GM10248 (cell line): ENCODE data around the gene SLC44A3.

Experiments used
- CTCF ChIA-PET: fragments of 300-600 bp; sonication (Branson Sonifier 250); formaldehyde crosslinking; extraction: SDS; loops from one replicate; lab custom pipeline; 2021; ENCODE audit warnings: antibody characterized with exemption; lab: Yijun Ruan, JAX
- POLR2A ChIA-PET: fragments of 350-650 bp; sonication (Branson Sonifier 250); formaldehyde crosslinking; extraction: SDS; loops from one replicate; lab custom pipeline; 2020; ENCODE audit warnings: antibody characterized with exemption; lab: Yijun Ruan, JAX
- DNase-seq: peaks from one replicate; pipeline ENCODE4 v3.0.0; 2012; ENCODE audit errors: extremely low spot score
- TF ChIP-seq, protein P1 (sequence below): IDR thresholded peaks from 2 replicates; pipeline ENCODE4 v1.5.1; 2012; ENCODE audit warnings: mild to moderate bottlenecking, low read depth; ENCODE audit errors: extremely low read depth, missing control alignments, control extremely low read depth

Gene SLC44A3

DNA sequence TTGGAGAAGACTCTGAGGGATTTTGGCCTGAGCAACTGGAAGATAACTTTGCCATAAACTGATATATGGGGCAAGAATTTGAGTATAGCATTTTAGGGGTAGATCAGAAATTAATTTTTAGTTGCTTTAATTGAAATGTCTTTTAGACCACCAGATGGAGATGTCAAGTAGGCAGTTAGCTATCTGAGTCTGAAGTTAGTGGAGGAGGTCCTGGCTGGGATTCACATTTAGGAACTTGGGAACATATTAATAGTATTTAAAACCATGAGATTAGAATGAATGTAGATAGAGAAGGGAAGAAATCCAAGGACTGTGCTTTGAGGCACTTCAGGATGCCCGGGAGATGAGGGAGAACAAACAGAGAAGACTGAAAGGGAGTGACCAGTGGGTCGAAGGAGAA, 32.6 kb downstream of the SLC44A3 start:
- POLR2A ChIA-PET = no interaction called here
- DNase-seq = no peak
- CTCF ChIA-PET = interaction anchor here (2.1 to 7.2 kb wide), 7 partner anchors 11 to 192 kb away, joined by 4 to 116 read pairs (median 50); no protein-coding TSS in a partner anchor
- TF ChIP-seq, protein P1, sequence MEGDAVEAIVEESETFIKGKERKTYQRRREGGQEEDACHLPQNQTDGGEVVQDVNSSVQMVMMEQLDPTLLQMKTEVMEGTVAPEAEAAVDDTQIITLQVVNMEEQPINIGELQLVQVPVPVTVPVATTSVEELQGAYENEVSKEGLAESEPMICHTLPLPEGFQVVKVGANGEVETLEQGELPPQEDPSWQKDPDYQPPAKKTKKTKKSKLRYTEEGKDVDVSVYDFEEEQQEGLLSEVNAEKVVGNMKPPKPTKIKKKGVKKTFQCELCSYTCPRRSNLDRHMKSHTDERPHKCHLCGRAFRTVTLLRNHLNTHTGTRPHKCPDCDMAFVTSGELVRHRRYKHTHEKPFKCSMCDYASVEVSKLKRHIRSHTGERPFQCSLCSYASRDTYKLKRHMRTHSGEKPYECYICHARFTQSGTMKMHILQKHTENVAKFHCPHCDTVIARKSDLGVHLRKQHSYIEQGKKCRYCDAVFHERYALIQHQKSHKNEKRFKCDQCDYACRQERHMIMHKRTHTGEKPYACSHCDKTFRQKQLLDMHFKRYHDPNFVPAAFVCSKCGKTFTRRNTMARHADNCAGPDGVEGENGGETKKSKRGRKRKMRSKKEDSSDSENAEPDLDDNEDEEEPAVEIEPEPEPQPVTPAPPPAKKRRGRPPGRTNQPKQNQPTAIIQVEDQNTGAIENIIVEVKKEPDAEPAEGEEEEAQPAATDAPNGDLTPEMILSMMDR = no peak

DNA sequence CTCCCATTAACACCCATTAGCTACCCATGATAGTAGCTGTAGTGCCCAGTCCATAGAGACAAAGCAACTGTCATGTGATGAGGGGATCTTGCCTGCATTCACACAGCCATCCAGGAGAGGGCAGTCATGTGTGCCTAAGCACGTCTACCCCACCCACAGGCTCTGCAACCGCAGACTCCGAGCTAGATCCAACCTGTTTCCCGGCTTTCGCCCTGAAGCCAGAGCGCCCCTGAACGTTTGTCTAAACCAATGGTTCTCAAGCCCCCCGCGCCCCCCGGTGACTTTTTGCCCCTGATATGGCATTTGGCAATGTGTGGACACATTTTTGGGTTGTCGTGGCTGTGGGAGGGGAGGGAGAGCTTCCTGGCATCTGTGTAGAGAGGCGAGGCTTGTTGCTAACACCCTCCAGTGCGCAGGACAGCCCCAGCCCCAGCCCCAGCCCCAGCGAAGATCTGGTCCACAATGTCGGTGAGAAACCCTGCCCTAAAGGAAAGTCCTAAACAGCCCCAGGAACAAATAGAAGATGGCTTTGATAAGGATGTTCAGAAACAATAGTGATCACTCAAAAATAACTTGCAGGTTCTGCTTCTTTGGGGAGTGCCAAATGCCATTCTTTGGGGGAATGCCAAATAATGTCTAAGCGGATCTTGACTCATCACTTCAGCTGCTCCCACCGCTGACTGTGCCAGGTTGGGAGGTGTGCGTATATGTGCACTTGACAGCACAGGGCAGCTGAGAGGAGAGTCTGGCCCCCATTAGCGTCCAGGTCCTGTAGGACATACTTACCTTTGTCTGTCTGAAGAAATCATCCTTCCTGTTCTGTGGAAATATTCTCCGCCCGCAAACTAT, 34.5 kb downstream of the SLC44A3 start:
- TF ChIP-seq, protein P1 = peak; percentile 92
- peak; percentile 87 for DNase-seq
- ChIA-PET CTCF (interaction anchor here (0.6 to 7.2 kb wide), 58 partner anchors 9 to 816 kb away, joined by 3 to 116 read pairs (median 4); partner anchors contain the start of genes ALG14 and RWDD3), POLR2A (interaction anchor here (0.9 kb wide), 1 partner anchor 189 kb away, joined by 4 read pairs; no protein-coding TSS in a partner anchor)

DNA sequence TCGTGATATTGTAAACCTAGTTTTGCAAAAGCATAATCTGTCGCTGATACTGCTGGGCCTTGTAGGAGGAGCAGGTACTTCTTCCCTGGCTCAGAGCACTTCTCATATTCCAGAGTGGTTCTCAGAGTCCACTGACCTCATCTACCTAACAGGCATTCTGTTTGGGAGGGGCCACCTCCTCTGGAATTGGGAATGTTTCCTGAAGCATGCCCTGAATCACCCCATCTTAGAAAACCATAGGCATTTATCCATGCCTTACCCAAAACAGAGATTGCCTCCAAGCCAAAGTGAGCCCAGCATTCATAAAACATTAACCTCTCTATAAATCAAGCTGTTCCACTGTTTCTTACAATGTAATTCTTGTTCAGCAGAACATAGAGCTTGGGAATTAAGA, 35.1 kb downstream of the SLC44A3 start:
- CTCF ChIA-PET = interaction anchor here (0.7 to 7.2 kb wide), 20 partner anchors 9 to 391 kb away, joined by 3 to 116 read pairs (median 10); partner anchors contain the start of gene RWDD3
- POLR2A ChIA-PET = no interaction called here
- TF ChIP-seq, protein P1 = no peak
- DNase-seq = no peak

DNA sequence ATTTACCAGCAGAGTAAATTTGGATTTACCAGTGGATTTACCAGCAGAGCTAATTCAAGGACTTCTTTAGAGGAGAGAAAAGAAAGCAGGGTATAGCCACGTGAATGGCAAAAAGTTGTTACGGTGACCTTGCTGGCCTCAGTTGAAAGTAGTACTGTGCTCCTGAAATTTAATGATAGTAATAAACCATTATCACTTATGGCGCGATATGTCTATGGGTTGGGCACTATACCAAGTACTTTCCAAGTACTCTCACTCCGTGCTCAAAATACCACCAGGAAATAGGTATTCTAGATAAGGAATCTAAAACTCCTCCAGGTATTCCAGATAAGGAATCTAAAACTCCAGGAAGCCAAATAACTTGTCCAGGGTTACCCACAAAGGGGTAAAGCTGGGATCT, 35.8 kb downstream of the SLC44A3 start:
- no peak for DNase-seq
- ChIA-PET CTCF (interaction anchor here (1.3 to 7.2 kb wide), 7 partner anchors 8 to 232 kb away, joined by 3 to 116 read pairs (median 50); no protein-coding TSS in a partner anchor), POLR2A (no interaction called here)
- TF ChIP-seq, protein P1 = no peak

DNA sequence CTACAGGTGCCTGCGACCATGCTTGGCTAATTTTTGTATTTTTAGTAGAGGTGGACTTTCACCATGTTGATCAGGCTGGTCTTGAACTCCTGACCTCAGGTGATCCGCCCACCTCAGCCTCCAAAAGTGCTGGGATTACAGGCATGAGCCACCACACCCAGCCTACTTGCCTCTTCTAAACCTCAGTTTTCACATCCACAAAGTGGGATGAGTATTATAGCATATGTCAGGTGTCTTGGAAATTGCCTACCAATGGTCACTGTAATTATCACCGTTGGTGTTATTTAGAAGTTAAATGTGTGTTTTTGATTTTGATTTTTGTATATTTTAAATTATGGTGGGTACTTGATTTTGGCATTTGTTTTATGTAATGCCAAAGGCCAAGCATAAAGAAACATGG, 36.7 kb downstream of the SLC44A3 start:
- no peak for DNase-seq
- TF ChIP-seq, protein P1 = no peak
- ChIA-PET POLR2A (no interaction called here), CTCF (interaction anchor here (0.9 to 7.2 kb wide), 6 partner anchors 11 to 262 kb away, joined by 3 to 116 read pairs (median 11); no protein-coding TSS in a partner anchor)

DNA sequence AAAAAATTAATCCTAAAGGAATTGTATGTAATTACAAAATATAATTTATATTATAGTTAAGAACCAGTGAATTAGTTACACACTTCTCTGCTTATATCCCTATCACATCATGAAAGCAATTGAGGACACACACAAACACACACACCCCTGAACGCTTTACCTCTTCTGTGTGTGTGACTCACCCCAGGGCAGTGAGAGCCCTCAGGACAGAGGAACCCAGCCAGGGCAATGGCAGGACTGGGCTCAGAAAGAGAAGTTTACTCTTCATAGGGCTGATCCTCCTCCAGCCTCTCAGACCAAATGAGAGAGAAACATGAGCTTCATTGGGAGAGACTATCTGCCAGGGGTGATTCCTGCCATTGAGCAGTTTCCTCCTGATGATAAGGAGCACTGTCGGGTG, 38.1 kb downstream of the SLC44A3 start:
- TF ChIP-seq, protein P1 = no peak
- DNase-seq = no peak
- ChIA-PET POLR2A (no interaction called here), CTCF (interaction anchor here (3.4 kb wide), 1 partner anchor 185 kb away, joined by 16 read pairs; no protein-coding TSS in a partner anchor)
